NOMO-1 treated with dmso at 0.1 percent for 144 hours (cell line): Measurements from ENCODE around the gene SLC35F2.
A peak's percentile ranks its signal among the peaks of the same experiment; 100 is the strongest.
"Not testable (repeated sequence)": the region's sequence is repeated elsewhere in the genome, so short reads cannot be mapped to it uniquely, and the experiment has no call there.

ENCODE experiments used
- DNase-seq: peaks from one replicate; lab custom pipeline; 2025; ENCODE audit not compliant: unreplicated experiment; lab: John Stamatoyannopoulos, UW

SLC35F2 gene

DNA sequence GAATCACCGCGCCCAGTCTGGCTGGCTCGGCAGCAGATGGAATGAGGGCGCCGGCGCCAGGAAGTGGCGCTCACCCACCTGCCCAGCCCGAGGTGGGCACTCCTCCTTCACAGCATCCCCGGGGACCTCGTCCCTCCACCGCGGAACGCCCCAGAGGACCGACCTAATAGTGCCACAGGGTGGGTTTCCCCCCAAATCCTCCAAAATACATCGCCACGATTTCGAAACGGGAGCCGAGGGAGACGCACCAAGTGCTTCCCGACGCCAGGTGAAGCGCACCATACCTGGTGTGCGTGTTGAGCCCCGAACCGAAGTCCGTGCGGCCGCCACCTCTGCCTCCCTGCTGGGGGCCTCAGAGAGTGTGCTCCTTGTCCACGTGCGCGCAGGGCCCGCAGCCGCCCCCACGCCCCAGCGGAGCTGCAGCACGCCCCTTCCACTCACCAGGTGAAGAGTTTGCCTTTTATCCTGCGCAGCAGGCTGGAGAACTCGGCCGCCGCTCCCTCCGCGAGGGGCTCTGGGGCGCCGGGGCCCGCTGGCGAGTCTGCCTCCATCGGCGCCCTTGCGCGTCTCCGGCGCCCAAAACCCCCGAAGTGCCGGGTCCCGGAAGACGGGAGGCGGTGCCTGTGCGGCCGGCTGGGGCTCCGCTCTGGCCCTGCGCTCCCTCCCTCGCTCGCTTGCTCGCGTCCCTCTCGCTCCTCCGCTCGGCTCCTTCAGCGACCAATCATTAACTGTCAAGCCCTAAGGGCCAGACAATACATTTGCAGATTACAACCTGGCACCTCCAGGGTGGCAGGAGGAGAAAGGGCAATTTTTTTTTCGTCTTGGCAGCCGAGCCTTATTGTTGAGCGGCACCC lies at the start of gene SLC35F2:
SLC35F2 (minus strand) TSS at position 571 of the 854 bp plus-strand sequence; CDS start at position 551, 20 bp downstream.
- peak; percentile 76 for DNase-seq

- DNase-seq: no peak
These were observed 49.6 kb upstream of the SLC35F2 start for GRCh38 chr11:107908211-107908610.

DNA sequence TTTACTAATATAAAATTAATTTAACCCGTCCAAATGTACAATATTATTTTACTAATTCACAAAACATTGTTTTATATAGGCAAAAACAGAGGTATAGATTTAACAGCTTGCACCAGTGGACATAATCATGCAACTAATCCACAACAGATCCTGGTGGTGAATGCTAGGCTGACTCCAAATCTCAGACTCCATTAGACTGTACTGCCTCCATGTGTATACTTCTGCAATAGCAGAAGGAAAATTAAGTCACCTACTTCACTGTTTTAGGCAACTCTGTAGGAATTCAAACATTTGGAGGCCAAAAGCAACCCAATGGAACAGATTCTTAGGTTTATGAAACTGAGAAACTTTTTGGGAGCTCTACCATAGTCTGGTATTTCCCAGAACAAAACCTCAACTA lies 39.7 kb upstream of the SLC35F2 start:
- no peak for DNase-seq

DNA sequence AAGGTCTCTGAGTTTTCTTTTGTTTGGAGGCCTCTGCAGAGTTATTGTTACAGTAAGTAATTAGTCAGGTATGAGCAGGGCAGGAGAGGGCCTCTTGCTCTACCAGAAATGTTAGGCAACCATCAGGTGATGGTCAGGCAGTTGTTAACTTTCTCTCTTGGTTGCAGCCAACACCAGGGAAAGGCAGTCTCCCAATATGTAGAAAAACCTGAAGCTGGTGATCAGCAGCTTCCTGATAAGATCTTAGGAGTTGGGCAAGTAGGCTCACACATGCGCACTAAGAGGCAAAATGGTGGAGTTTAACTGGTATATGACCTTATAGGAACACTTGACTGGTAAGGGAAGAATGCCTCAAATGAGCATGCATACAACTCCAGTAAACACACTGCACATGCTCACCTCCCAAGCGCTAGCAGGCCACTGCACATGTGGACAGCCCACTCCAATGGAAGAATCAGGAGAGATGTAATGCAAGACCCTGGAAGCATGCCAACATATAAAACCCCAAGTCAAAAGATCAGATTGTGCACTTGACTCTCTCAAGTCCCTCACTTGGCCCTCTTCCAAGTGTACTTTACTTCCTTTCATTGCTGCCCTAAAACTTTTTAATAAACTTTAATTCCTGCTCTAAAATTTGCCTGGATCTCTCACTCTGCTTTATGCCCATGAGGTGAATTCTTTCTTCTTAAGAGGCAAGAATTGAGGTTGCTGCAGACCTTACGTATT lies 23.7 kb upstream of the SLC35F2 start:
- no peak for DNase-seq

DNA sequence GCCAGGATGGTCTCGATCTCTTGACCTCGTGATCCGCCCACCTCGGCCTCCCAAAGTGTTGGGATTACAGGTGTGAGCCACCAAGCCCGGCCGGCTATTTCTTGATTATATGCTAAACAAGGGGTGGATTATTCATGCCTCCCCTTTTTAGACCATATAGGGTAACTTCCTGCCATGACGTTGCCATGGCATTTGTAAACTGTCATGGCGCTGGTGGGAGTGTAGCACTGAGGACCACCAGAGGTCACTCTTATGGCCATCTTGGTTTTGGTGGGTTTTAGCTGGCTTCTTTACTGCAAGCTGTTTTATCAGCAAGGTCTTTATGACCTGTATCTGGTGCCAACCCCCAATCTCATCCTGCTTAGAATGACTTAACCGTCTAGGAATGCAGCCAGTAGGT lies 22.9 kb upstream of the SLC35F2 start:
- DNase-seq: not testable (repeated sequence)

- DNase-seq: no peak
These were observed 17.6 kb upstream of the SLC35F2 start for GRCh38 chr11:107876141-107876540.

- no peak for DNase-seq
These were observed 6.0 kb upstream of the SLC35F2 start for GRCh38 chr11:107864591-107864990.

GRCh38 chr11:107860688-107861087 lies 2.1 kb upstream of the SLC35F2 start:
- DNase-seq: no peak

DNA sequence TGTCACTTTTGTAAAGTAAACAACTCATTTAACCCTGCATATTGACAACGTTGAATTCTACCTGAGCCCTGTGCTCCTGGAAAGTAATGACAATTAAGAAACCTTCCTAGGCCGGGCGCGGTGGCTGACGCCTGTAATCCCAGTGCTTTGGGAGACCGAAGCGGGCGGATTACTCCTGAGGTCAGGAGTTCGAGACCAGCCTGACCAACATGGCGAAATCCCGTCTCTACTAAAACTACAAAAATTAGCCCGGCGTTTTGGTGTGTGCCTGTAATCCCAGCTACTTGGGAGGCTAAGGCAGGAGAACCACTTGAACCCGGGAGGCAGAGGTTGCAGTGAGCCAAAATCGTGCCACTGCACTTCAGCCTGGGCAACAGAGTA lies 1.6 kb upstream of the SLC35F2 start:
- DNase-seq: not testable (repeated sequence)

DNA sequence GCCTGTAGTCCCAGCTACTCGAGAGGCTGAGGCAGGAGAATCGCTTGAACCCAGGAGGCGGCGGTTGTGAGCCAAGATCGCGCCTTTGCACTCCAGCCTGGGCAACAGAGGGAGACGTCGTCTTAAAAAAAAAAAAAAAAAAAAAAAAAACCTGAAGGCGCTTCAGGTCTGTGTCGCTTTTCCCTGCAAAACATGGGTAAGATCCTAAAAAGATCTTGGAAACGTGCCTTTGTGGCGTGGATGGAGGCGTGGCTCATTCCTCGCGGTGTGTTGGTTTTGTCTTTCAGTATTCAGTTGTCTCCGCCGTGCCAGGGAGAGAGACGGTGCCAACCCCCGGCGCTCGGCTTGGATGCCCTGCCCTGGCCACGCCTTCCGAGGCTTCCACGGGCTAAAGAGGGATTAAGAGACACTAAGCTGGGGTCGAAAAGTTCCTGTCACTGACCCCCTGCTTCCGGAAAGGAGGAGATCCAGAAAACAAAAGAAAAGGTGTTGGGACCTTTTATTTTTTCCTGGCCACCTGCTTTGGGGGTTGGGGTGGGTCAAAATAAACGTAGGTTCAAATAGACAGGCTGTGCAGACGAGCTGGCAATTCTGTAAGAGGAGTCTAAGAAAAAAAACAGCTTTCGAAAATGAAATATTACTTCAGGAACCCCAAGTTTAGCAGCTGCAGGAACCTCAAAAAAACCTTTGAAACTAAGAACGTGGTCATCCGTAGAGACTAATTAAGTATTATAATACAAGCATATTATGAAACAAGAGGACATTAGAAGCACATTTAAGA lies 1.1 kb upstream of the SLC35F2 start:
- DNase-seq: no peak

DNA sequence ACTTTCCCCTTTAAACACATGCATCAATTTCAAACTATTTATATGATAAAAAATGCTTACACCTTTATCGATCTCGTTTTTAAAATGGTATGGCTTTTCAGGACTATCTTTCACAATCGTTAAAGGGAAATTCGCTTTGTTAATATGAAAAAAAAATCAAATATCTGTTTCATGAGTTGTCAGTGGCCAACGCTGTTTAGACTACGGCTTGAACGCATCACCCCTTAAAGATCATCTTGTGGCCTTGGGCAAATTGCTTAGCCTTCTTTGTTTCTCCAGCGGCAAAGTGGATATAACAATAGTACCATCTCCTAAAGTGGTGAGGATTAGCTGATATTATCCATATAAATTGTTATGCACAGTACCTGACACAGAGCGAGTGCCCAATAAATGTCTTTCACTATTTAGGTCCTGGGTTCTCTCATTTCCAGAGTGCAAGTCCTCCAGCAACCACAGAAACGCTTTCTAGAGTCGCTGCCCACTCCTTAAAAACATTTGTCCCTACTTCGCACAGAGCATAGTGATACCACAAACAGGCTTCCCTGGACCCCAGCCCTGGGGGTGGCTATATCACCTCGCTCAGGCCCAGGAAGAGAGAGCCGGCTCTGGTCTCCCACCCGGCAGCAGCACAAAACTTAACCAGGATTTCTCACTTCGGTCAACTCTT lies 904 bp downstream of the SLC35F2 start:
- peak; percentile 13 for DNase-seq

DNA sequence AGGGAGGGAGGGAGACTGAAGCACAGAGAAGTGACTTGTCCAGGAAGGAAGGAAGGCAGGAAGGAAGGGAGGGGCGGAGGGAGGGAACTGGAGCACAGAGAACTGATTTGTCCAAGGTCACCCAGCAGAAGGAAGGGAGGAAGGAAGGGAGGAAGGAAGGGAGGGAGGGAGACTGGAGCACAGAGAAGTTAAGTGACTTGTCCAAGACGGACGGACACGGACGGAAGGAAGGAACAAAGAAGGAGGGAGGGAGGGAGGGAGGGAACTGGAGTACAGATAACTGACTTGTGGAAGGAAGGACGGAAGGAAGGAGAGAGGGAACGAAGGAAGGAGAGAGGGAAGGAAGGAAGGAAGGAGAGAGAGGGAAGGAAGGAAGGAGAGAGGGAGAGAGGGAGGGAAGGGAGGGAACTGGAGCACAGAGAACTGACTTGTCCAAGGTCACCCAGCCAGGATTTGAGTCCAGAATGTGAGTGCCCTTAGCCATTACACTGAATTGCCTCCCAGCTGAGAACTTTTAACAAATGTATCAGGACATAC lies 1.5 kb downstream of the SLC35F2 start:
- no peak for DNase-seq

DNA sequence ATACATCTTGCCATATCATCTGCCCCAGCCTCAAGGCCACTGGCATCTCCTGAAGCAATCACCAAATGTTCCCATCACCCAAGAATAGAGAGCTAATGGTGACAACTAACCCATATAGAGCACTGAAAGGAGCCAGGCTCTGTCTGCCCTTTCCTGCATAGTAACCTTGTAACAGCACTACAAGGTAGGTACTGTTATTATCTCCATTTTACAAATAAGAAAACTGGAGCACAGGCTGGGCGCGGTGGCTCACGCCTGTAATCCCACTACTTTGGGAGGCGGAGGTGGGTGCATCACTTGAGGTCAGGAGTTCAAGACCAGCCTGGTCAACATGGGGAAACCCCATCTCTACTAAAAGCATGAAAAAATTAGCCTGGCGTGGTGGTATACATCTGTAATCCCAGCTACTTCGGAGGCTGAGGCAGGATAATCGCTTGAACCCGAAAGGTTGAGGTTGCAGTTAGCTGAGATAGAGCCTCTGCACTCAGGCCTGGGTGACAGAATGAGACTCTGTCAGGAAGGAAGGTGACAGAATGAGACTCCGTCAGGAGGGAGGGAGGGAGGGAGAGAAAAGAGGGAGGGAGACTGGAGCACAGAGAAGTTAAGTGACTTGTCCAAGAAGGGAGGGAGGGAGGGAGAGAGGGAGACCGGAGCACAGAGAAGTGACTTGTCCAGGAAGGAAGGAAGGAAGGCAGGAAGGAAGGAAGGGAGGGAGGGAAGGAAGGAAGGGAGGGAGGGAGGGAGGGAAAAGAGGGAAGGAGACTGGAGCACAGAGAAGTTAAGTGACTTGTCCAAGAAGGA lies 2.2 kb downstream of the SLC35F2 start:
- no peak for DNase-seq

GRCh38 chr11:107853070-107853469 lies 5.5 kb downstream of the SLC35F2 start:
- no peak for DNase-seq

DNA sequence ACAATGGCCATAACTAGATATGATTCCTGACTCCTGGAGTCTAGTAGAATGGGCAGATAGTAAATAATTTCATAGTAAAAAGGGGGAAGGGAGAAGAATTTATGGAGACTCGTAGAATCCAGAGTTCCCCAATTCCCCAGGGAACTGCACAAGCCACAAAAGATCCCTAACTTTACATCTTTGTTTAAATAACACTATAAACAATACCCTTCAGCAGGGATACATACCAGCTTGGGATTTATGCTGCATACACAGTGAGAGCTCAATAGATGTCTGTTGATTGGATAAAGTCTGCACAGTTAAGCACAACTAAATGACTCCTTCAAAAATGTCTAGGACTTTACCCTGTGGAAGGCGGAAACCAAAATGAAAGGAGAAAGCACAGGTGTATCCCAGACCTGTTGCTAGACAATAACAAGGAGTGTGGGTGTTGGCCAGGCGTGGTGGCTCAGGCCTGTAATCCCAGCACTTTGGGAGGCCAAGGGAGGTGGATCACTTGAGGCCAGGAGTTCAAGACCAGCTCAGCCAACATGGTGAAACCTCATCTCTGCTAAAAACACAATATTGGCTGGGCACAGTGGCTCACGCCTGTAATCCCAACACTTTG lies 6.8 kb downstream of the SLC35F2 start:
- DNase-seq: no peak

DNA sequence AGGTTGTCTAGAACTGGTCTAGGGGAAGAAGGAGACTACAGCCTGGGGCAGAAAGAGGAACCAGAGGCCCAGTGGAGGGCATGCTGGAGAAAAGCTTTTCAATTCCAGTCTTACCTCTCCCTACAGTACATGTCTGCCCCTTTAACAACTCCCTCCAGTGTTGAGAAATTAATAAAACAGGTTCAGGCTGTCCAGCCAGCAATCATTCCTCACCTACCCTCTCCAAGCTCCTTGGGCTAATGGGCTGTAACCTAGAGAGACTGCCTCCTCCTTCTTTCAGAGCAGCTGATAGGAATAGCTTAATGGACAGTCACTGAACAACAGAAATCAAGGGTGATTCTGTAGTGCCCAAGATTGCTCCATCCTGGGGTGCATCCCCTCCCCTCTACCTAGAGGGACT lies 8.8 kb downstream of the SLC35F2 start:
- peak; percentile 70 for DNase-seq

GRCh38 chr11:107848345-107848744 lies 10.2 kb downstream of the SLC35F2 start:
- DNase-seq: no peak

DNA sequence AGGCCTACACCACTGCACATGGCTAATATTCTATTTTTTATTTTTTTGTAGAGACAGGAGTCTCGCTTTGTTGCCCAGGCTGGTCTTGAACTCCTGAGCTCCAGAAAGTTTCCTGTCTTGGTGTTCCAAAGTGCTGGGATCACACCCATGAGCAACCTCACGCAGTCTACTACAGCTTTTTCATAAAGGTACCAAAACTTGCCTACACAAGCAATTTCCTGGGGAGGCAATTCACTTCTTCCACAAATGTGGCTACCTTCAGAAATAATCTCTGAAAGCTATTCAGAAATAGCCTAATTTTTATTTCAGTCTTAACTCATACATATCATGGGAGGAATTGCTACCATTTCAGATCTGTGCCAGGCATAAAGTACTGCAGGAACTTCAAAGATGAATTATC lies 11.4 kb downstream of the SLC35F2 start:
- DNase-seq: no peak

DNA sequence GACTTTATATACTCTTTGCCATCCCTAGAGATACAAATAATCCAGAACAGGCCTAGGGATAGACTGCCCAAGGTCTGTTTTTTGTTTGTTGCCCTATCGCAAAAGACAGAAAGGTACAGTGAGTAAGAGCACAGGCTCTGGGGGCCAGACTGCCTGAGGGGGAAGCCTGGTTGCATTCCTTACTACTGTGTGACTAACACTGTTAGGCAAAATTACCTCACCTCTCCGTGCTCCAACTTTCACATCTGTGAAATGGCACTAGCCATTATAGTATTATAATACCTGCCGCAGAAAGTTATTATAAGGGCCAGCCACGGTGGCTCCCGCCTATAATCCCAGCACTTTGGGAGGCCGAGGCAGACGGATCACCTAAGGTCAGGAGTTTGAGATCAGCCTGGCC lies 14.5 kb downstream of the SLC35F2 start:
- DNase-seq: no peak
